Endothelial cell of umbilical vein (primary cell): Measurements from ENCODE around the gene LRRC28. TPM values are rescaled to one million over a fixed set of nuclear protein-coding genes. Genes with fewer than 3 reads are reported as not detected.

Experiments used
- BruUV-seq: library from RNA; stranded (reverse); fragments of 400-500 nt; replicated peaks from 2 replicates; lab custom pipeline; 2021; lab: Mats Ljungman, UMichigan
- CTCF ChIA-PET: fragments of 300-600, 350-600 bp; sonication (Branson Sonifier 250); formaldehyde crosslinking; loops from one replicate; lab custom pipeline; 2021; ENCODE audit warnings: antibody characterized with exemption, inconsistent platforms; lab: Charles Lee
- POLR2A ChIA-PET: fragments of 300-600, 350-600 bp; sonication (Branson Sonifier 250); formaldehyde crosslinking; loops from one replicate; lab custom pipeline; 2021; ENCODE audit warnings: antibody characterized with exemption, inconsistent platforms; lab: Charles Lee
- DNase-seq: peaks from one replicate; pipeline ENCODE4 v3.0.0-alpha.2; 2011; ENCODE audit warnings: low read depth, low spot score
- FAIRE-seq: peaks from 2 replicates; lab custom pipeline; 2011; peaks lifted over from hg19 to GRCh38; lab: Jason Lieb, UNC
- H2AFZ ChIP-seq: 2 replicates; pipeline ENCODE4 v1.6.0; 2012; ENCODE audit warnings: low read depth, low read length, control low read depth, inconsistent platforms
- H3K27ac ChIP-seq: 2 replicates; pipeline ENCODE4 v1.5.1; 2011; ENCODE audit warnings: low read depth, mild to moderate bottlenecking, control low read depth, low read length, moderate library complexity; ENCODE audit not compliant: insufficient read depth
- H3K27me3 ChIP-seq, 2 experiments: 2 replicates each; pipeline versions ENCODE4 v1.6.0 to v1.6.1; 2011; ENCODE audit warnings: low read length in 2 of 2, mixed read lengths in 1 of 2; ENCODE audit not compliant: control insufficient read depth in 2 of 2, insufficient read depth in 2 of 2
- H3K36me3 ChIP-seq, 2 experiments: 2 replicates in 1 of 2; 3 replicates in 1 of 2; pipeline ENCODE4 v1.5.1; 2011; ENCODE audit warnings: low read length in 2 of 2, mild to moderate bottlenecking in 1 of 2, moderate library complexity in 1 of 2; ENCODE audit not compliant: control insufficient read depth in 2 of 2, insufficient read depth in 2 of 2; ENCODE audit errors: extremely low read depth in 1 of 2
- H3K4me1 ChIP-seq: 3 replicates; pipeline ENCODE4 v1.5.1; 2011; ENCODE audit warnings: mild to moderate bottlenecking, low read length; ENCODE audit not compliant: control insufficient read depth, insufficient read depth; ENCODE audit errors: extremely low read depth
- H3K4me2 ChIP-seq: 2 replicates; pipeline ENCODE4 v1.6.1; 2011; ENCODE audit warnings: low read length, control low read depth, mixed read lengths; ENCODE audit not compliant: insufficient read depth
- H3K4me3 ChIP-seq, 3 experiments: fragments of 200-600 bp in 1 of 3; sonication (generic), shearing (Covaris generic) in 1 of 3; replicated peaks in 1 of 3; 2 replicates each; pipeline ENCODE4 v1.5.1; 2011 to 2016; ENCODE audit warnings: control low read depth in 3 of 3, low read length in 3 of 3, mild to moderate bottlenecking in 2 of 3, inconsistent platforms in 1 of 3, low read depth in 1 of 3, moderate library complexity in 1 of 3; ENCODE audit not compliant: insufficient read depth in 1 of 3
- H3K79me2 ChIP-seq: 2 replicates; pipeline ENCODE4 v1.6.0; 2012; ENCODE audit warnings: low read length, inconsistent platforms; ENCODE audit not compliant: control insufficient read depth, insufficient read depth
- H3K9ac ChIP-seq: replicated peaks from 2 replicates; pipeline ENCODE3; 2011; ENCODE audit warnings: low read length, control low read depth; ENCODE audit not compliant: insufficient read depth; ENCODE audit errors: extremely low read depth
- H3K9me1 ChIP-seq: replicated peaks from 3 replicates; pipeline ENCODE4 v1.6.0; 2011; ENCODE audit warnings: mild to moderate bottlenecking, low read length; ENCODE audit not compliant: control insufficient read depth, insufficient read depth; ENCODE audit errors: extremely low read depth
- H3K9me3 ChIP-seq: replicated peaks from 2 replicates; pipeline ENCODE4 v1.5.1; 2012; ENCODE audit warnings: low read length, inconsistent platforms; ENCODE audit not compliant: control insufficient read depth, insufficient read depth
- H4K20me1 ChIP-seq: replicated peaks from 2 replicates; pipeline ENCODE3; 2011; ENCODE audit warnings: mild to moderate bottlenecking, low read length; ENCODE audit not compliant: control insufficient read depth, insufficient read depth; ENCODE audit errors: extremely low read depth
- CTCF ChIP-seq, 2 donors: IDR thresholded peaks; 1 replicate in 1 of 2; 2 replicates in 1 of 2; pipeline ENCODE4 v1.5.1; 2011; ENCODE audit warnings: low read length in 2 of 2, mild to moderate bottlenecking in 2 of 2, moderate library complexity in 2 of 2, control low read depth in 1 of 2, inconsistent platforms in 1 of 2, low read depth in 1 of 2; ENCODE audit not compliant: insufficient read depth in 1 of 2; ENCODE audit errors: extremely low read depth in 1 of 2
- EZH2 ChIP-seq: IDR thresholded peaks from 2 replicates; pipeline ENCODE4 v1.6.1; 2012; ENCODE audit warnings: borderline replicate concordance, low read depth, mild to moderate bottlenecking, moderate library complexity, low read length, inconsistent platforms; ENCODE audit not compliant: severe bottlenecking
- FOS ChIP-seq: IDR thresholded peaks from 2 replicates; pipeline ENCODE4 v1.6.1; 2011; ENCODE audit warnings: mild to moderate bottlenecking, low read length, moderate library complexity, borderline replicate concordance; ENCODE audit not compliant: insufficient read depth
- GATA2 ChIP-seq: IDR thresholded peaks from 2 replicates; pipeline ENCODE4 v1.7.0; 2011; ENCODE audit warnings: low read depth, mild to moderate bottlenecking, moderate library complexity, mixed read lengths, low read length; ENCODE audit not compliant: insufficient read length, insufficient read depth
- JUN ChIP-seq: IDR thresholded peaks from 2 replicates; pipeline ENCODE4 v1.6.1; 2011; ENCODE audit warnings: borderline replicate concordance, low read depth; ENCODE audit not compliant: insufficient read length, insufficient read depth
- MAX ChIP-seq: IDR thresholded peaks from 2 replicates; pipeline ENCODE4 v1.6.1; 2011; ENCODE audit not compliant: insufficient read depth, insufficient read length
- MYC ChIP-seq: IDR thresholded peaks from one replicate; pipeline ENCODE4 v1.6.1; 2011; ENCODE audit warnings: mild to moderate bottlenecking, low read depth, low read length
- POLR2A ChIP-seq: IDR thresholded peaks from 2 replicates; pipeline ENCODE4 v1.6.1; 2012; ENCODE audit warnings: low read depth, mild to moderate bottlenecking, control low read depth, low read length
- POLR2AphosphoS5 ChIP-seq: IDR thresholded peaks from 2 replicates; pipeline ENCODE4 v1.6.1; 2012; ENCODE audit warnings: low read depth, mild to moderate bottlenecking, control low read depth, low read length, moderate library complexity; ENCODE audit not compliant: insufficient read depth
- dilution Hi-C: fragments of 300-500 bp; cut with MboI; formaldehyde crosslinking; loops from one replicate; pipeline ENCODE4 v1.15.0; 2019; ENCODE audit warnings: low sequenced_read_pairs; ENCODE audit not compliant: extremely low pct_ligation_motif_present
- intact Hi-C: fragments of 100-400 bp; cut with micrococcal nuclease; formaldehyde crosslinking; loops from one replicate; pipeline ENCODE4 v1.10.0; 2022
- polyA plus RNA-seq, 4 experiments: library from polyadenylated mRNA; depleted of rRNA in 3 of 4; stranded (reverse) in 3 of 4; unstranded in 1 of 4; fragments of >200 nt; gene quantifications; 2 replicates each; pipeline versions ENCODE4 v1.2.1 to v1.2.3, GENCODE V29; 2011 to 2012; ENCODE audit warnings: missing spikeins in 1 of 4
- total RNA-seq: library from RNA; stranded (reverse); gene quantifications from 2 replicates; pipeline ENCODE4 v1.2.3, GENCODE V29; 2021

LRRC28 gene
- total and polyA plus RNA-seq, 2 donors (not counting 3 experiments of a cell fraction or from before 2014, with no cell fraction given), result 19.6 to 26.7 TPM

- intact Hi-C loops (no loop called here), dilution Hi-C loops (no loop called here)
- ChIA-PET POLR2A (no interaction called here), CTCF (interaction anchor here (1.1 to 1.5 kb wide), 2 partner anchors 397 to 449 kb away, joined by 4 to 9 read pairs; no protein-coding TSS in a partner anchor)
- Histone ChIP-seq H3K27ac (no peak overlapping the region), H3K36me3 (no peaks in the 10 kb centered on the region), H3K9me1 (no peaks in the 10 kb centered on the region), H3K9ac (no peak overlapping the region), H3K9me3 (no peaks in the 10 kb centered on the region), H2AFZ (peak overlapping the region; percentile 29), H3K4me2 (no peak overlapping the region), H3K4me1 (peaks cover 6% of the 10 kb centered on the region), H3K79me2 (no peaks in the 10 kb centered on the region), H3K4me3 (no peak overlapping the region), H4K20me1 (no peaks in the 10 kb centered on the region), H3K27me3 (no peaks in the 10 kb centered on the region)
- BruUV-seq, result no TSS peak
- no peak for TF ChIP-seq CTCF (IDR thresholded peaks at IDR 0.05; ENCODE audit: extremely low read depth in 1 of 2, insufficient read depth in 1 of 2, low read depth in 1 of 2, low read length in 2 of 2)
- TF ChIP-seq GATA2, result no peak
- no peak for TF ChIP-seq EZH2
- no peak for TF ChIP-seq POLR2AphosphoS5
- no peak for TF ChIP-seq FOS
- no peak for TF ChIP-seq MYC
- no peak for TF ChIP-seq JUN
- TF ChIP-seq MAX, result no peak
- no peak for TF ChIP-seq POLR2A
- no peak for FAIRE-seq
- no peak for DNase-seq
Measured at GRCh38 chr15:99306694-99307338, 55.5 kb downstream of the LRRC28 start.
